Lower leg skin (tissue), 3 donors: Measurements from ENCODE around the gene NT5DC1.

ENCODE experiments used
- CTCF ChIP-seq, 3 donors: fragments of 450-650 bp; IDR thresholded peaks; one replicate each; pipeline ENCODE4 v1.5.1; 2016; ENCODE audit warnings: antibody characterized with exemption in 3 of 3, mild to moderate bottlenecking in 3 of 3, moderate library complexity in 2 of 3
- POLR2A ChIP-seq, 2 donors: fragments of 450-650 bp; IDR thresholded peaks; one replicate each; pipeline ENCODE4 v1.6.1; 2016 to 2017; ENCODE audit warnings: antibody characterized with exemption in 2 of 2, mild to moderate bottlenecking in 1 of 2, moderate library complexity in 1 of 2

DNA sequence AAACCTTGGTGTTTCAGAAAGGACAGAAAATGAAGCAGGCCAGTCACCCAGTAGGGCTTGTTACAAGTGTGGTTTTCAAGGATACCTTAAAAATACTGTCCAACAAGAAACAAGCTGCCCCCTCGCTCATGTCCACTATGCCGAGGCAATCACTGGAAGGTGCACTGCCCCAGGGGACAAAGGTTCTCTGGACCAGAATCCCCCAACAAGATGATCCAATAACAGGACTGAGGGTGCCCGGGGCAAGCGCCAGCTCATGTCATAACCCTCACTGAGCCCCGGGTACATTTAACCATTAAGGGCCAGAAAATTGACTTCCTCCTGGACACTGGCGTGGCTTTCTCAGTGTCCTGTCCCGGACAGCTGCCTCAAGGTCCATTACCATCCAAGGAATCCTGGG is 6.6 kb upstream of the NT5DC1 start:
- TF ChIP-seq POLR2A (IDR thresholded peaks at IDR 0.05) (no peak), CTCF (IDR thresholded peaks at IDR 0.05) (no peak)
